LNCaP clone FGC (cell line): Measurements from ENCODE around the gene CFAP97D2.
"Not testable (repeated sequence)": the region's sequence is repeated elsewhere in the genome, so short reads cannot be mapped to it uniquely, and the experiment has no call there.

Experiments used
- DNase-seq: peaks from one replicate; pipeline ENCODE4 v3.0.0-alpha.2; 2011; ENCODE audit warnings: low read depth
- H3K4me3 ChIP-seq: 2 replicates; pipeline ENCODE4 v1.5.1; 2011; ENCODE audit warnings: mild to moderate bottlenecking, low read depth, low read length, control low read depth
- TF ChIP-seq, protein P1 (sequence below): IDR thresholded peaks from 2 replicates; pipeline ENCODE4 v1.5.1; 2012; ENCODE audit warnings: mild to moderate bottlenecking; ENCODE audit not compliant: control insufficient read depth, insufficient read depth; ENCODE audit errors: extremely low read depth

CFAP97D2 gene

DNA sequence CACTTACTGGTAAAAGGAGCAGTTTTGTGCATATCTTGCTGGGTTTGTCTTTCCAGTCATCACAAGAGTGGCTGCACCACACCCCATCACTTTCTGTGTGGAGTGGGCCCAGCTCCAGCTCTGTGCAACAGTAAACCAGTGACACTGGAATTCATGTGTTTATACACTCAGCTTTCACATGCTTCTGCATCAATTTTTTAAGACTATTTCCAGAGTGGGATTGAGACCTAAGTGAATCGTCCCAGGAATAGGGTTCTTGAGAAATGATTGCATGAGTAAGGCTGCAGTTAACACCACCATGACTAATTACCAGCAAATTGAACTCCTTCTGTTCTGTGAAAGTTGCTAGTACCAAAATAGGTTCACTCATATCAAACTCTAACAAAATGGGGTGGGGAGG, 5.3 kb upstream of the CFAP97D2 start:
- H3K4me3 ChIP-seq = no peak overlapping the region
- TF ChIP-seq, protein P1, sequence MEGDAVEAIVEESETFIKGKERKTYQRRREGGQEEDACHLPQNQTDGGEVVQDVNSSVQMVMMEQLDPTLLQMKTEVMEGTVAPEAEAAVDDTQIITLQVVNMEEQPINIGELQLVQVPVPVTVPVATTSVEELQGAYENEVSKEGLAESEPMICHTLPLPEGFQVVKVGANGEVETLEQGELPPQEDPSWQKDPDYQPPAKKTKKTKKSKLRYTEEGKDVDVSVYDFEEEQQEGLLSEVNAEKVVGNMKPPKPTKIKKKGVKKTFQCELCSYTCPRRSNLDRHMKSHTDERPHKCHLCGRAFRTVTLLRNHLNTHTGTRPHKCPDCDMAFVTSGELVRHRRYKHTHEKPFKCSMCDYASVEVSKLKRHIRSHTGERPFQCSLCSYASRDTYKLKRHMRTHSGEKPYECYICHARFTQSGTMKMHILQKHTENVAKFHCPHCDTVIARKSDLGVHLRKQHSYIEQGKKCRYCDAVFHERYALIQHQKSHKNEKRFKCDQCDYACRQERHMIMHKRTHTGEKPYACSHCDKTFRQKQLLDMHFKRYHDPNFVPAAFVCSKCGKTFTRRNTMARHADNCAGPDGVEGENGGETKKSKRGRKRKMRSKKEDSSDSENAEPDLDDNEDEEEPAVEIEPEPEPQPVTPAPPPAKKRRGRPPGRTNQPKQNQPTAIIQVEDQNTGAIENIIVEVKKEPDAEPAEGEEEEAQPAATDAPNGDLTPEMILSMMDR = no peak
- DNase-seq = no peak

DNA sequence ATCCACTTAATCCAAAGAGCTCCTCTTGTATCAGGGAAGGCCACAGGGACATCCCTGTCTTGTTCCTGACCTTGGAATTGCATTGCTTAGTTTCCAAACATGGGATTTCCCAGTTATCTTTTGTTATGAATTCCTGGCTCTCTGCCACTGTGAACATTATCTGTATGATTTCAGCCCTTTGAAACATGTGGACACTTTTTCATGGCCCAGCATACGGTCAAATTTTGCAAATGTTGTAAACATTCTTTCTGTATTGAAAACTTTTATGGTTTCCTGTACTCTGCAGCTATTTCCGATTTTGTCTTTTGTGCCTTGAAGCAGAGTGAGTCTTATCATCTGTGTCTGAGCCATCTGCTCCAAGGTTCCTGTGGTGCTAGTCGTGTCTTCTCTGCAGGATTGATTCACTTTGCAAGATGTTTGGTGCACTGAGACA, 4.5 kb upstream of the CFAP97D2 start:
- TF ChIP-seq, protein P1 = no peak
- no peak for DNase-seq
- no peak overlapping the region for H3K4me3 ChIP-seq

GRCh38 chr13:114176359-114176902, 2.6 kb upstream of the CFAP97D2 start:
- not testable (repeated sequence) for H3K4me3 ChIP-seq, DNase-seq

GRCh38 chr13:114177245-114178010, 1.6 kb upstream of the CFAP97D2 start:
- H3K4me3 ChIP-seq = no peak overlapping the region
- DNase-seq = no peak
- TF ChIP-seq, protein P1 = no peak

- no peak for DNase-seq
- no peak overlapping the region for H3K4me3 ChIP-seq
- TF ChIP-seq, protein P1 = no peak
Measured at GRCh38 chr13:114185182-114185971, 6.3 kb downstream of the CFAP97D2 start.

GRCh38 chr13:114194853-114195252, 15.8 kb downstream of the CFAP97D2 start:
- H3K4me3 ChIP-seq = no peak overlapping the region
- no peak for DNase-seq
- TF ChIP-seq, protein P1 = no peak

DNA sequence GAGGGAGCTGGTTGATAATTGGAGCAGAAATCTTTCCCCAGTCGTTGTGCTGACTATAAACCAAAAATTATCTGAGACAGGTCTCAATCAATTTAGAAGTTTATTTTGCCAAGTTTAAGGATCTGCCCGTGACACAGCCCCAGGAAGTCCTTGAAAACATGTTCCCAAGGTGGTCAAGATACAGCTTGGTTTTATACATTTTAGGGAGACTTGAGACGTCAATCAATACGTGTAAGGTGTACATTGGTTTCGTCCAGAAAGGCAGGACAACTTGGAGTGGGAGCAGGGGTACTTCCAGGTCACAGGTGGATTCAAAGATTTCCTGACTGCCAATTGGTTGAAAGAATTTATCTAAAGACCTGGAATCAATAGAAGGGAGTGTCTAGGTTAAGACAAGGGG, 17.6 kb downstream of the CFAP97D2 start:
- DNase-seq = no peak
- H3K4me3 ChIP-seq = no peak overlapping the region
- TF ChIP-seq, protein P1 = no peak
